ENCODE data around the gene SYT9. TPM values are rescaled to one million over a fixed set of nuclear protein-coding genes. Genes with fewer than 3 reads are reported as not detected.

The SYT9 gene
- total and polyA plus RNA-seq, 4 donors = 0.05 to 5.4 (median 2.6) TPM

DNA sequence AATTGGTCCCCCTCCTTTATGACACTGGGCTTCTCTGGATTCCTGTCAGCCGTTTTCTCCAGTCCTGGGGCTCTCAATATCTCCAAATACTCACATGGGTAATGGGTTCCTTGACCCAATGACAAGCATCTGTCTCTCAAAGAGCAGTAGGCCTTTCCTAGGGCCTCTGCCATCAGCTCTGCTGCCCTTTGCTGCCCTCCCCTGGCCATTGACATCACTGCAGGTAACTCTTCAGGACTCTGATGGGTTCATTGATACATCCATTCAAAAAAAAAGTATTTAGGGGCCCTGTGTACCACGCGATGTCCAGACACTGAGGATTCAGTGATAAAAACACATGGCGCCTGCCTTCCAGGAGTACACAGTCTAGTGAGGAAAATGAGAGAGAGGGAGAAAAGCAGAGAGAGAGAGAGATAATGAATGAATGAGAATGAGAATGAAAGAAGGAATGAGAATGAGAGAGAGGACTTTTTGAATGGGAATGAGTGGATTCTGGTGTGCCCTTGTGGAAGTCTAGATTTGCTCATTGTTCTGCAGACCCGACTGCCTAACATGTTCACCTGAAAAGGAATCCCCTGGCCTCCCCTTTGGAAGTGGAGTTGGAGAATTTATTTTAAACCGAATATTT lies 191.0 kb downstream of the SYT9 start:
- Histone ChIP-seq H3K36me3 (ENCODE audit: control insufficient read depth in 4 of 4, insufficient read depth in 3 of 4, low read depth in 1 of 4, low read length in 3 of 4) (peaks cover 0 to 2% (median 0%) of the 10 kb centered on the region in 4 donors), H3K9me3 (ENCODE audit: control insufficient read depth in 4 of 4, low read length in 3 of 4) (no peaks in the 10 kb centered on the region), H3K9ac (ENCODE audit: low read depth in 1 of 2, low read length in 2 of 2) (no peak overlapping the region), H3K27me3 (ENCODE audit: control insufficient read depth in 4 of 4, insufficient read depth in 4 of 4, low read length in 3 of 4) (no peaks in the 10 kb centered on the region), H3K4me3 (ENCODE audit: low read depth in 1 of 3, low read length in 3 of 3) (no peak overlapping the region), H3K27ac (ENCODE audit: low read depth in 1 of 2, low read length in 2 of 2) (no peak overlapping the region), H3K4me1 (ENCODE audit: control insufficient read depth in 4 of 4, insufficient read depth in 4 of 4, low read length in 3 of 4) (no peaks in the 10 kb centered on the region)
- WGBS = 27% methylated on average over 6 of the region's 6 CpGs
- peak; percentile 73 for DNase-seq (ENCODE audit: low spot score)
- TF ChIP-seq RAD21 (IDR thresholded peaks at IDR 0.05) = peak; percentile 95 to 96
- no peak for TF ChIP-seq FOXA1 (IDR thresholded peaks at IDR 0.05)
- TF ChIP-seq CTCF (IDR thresholded peaks at IDR 0.05; ENCODE audit: low read depth, low read length, missing input control) = peak; percentile 85

DNA sequence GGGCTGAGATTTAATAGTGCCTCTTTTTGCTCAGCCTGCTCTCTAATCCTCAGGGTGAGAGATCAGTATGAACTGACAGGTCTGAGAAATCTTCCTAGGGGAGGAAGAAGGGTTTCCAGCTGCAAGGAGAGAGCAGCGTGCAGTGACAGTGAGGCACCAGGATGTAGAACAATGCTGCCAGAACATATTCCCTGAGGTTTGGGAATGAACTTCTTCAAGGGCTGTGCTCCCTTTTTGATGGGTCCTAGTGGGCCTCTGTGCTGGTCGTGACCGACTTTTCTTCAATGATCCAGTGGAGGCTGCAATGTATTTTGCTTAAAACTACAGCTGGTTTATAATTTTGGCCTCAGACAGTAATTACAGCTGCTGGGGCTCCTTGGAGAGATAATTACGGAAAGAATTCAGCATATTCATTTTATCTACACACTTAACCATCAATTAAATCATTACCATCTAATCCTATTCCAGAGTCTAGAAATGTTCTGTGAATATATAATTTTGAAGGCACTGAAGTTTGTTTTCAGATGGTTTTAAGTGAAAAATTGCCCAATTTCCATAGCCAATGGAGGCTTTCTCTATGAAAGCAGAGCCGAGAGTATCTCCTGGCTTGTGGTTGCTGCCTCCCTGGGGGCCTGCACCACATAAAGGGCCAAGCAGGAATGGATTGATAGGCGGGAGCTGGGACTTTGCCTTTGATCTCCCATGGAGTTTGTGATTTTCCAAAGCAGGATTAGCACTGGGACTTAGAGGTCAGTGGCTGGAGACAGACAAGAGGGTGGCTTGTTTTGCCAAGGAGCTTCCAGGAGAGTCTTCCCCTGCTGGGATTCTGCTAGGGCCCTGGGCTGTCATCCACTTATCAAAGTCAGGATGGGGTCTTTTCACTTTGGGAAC lies 192.6 kb downstream of the SYT9 start:
- Histone ChIP-seq H3K27ac (ENCODE audit: low read depth in 1 of 2, low read length in 2 of 2) (no peak overlapping the region), H3K9me3 (ENCODE audit: control insufficient read depth in 4 of 4, low read length in 3 of 4) (no peaks in the 10 kb centered on the region), H3K4me1 (ENCODE audit: control insufficient read depth in 4 of 4, insufficient read depth in 4 of 4, low read length in 3 of 4) (no peaks in the 10 kb centered on the region), H3K9ac (ENCODE audit: low read depth in 1 of 2, low read length in 2 of 2) (no peak overlapping the region), H3K36me3 (ENCODE audit: control insufficient read depth in 4 of 4, insufficient read depth in 3 of 4, low read depth in 1 of 4, low read length in 3 of 4) (peaks cover 0 to 2% (median 0%) of the 10 kb centered on the region in 4 donors), H3K4me3 (ENCODE audit: low read depth in 1 of 3, low read length in 3 of 3) (no peak overlapping the region), H3K27me3 (ENCODE audit: control insufficient read depth in 4 of 4, insufficient read depth in 4 of 4, low read length in 3 of 4) (no peaks in the 10 kb centered on the region)
- WGBS = 85% methylated on average over 6 of the region's 6 CpGs
- DNase-seq (ENCODE audit: low spot score) = no peak
- TF ChIP-seq HNF4G (IDR thresholded peaks at IDR 0.05) = no peak
- TF ChIP-seq RAD21 (IDR thresholded peaks at IDR 0.05) = no peak
- no peak for TF ChIP-seq GABPA (IDR thresholded peaks at IDR 0.05 in 1 of 2, conservative IDR thresholded peaks at IDR 0.05 in 1 of 2)
- TF ChIP-seq TAF1 (conservative IDR thresholded peaks at IDR 0.05) = no peak
- TF ChIP-seq SP1 (IDR thresholded peaks at IDR 0.05) = no peak
- TF ChIP-seq MAX (IDR thresholded peaks at IDR 0.05) = no peak
- TF ChIP-seq NR2F2 (IDR thresholded peaks at IDR 0.05) = no peak

DNA sequence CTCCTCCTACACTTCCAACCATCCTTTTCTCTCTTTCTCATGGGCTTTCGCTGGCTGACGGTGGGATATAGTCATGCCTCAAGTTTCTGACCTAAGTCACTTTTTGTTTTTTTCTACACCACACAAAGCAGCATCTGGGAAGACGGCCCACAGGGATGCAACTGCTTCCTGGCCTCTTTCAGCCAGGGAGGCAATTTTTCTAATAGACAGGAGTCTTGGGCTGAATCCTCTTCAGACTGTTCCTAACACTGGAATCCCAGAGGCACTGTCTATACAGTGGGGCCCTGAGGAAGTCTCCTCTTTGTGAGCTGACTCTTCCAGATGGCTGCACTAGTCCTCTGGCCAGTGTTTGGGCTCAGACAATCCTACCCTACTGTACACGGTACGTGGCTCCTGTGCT lies 193.9 kb downstream of the SYT9 start:
- H3K36me3 ChIP-seq (ENCODE audit: control insufficient read depth in 4 of 4, insufficient read depth in 3 of 4, low read depth in 1 of 4, low read length in 3 of 4) = peaks cover 0 to 2% (median 0%) of the 10 kb centered on the region in 4 donors
- no peak for DNase-seq (ENCODE audit: low spot score)
- 94% methylated on average over 5 of the region's 5 CpGs for WGBS

More for the DNA sequence above, 193.9 kb downstream of the SYT9 start:
- H3K4me1 ChIP-seq (ENCODE audit: control insufficient read depth in 4 of 4, insufficient read depth in 4 of 4, low read length in 3 of 4) = no peaks in the 10 kb centered on the region
- no peak overlapping the region for H3K4me3 ChIP-seq (ENCODE audit: low read depth in 1 of 3, low read length in 3 of 3)
- no peaks in the 10 kb centered on the region for H3K9me3 ChIP-seq (ENCODE audit: control insufficient read depth in 4 of 4, low read length in 3 of 4)
- no peaks in the 10 kb centered on the region for H3K27me3 ChIP-seq (ENCODE audit: control insufficient read depth in 4 of 4, insufficient read depth in 4 of 4, low read length in 3 of 4)
- no peak overlapping the region for H3K9ac ChIP-seq (ENCODE audit: low read depth in 1 of 2, low read length in 2 of 2)
- no peak overlapping the region for H3K27ac ChIP-seq (ENCODE audit: low read depth in 1 of 2, low read length in 2 of 2)
- TF ChIP-seq JUND (IDR thresholded peaks at IDR 0.05) (no peak), RXRA (IDR thresholded peaks at IDR 0.05) (no peak), YY1 (IDR thresholded peaks at IDR 0.05) (no peak), SP1 (IDR thresholded peaks at IDR 0.05) (no peak), ZBTB33 (IDR thresholded peaks at IDR 0.05) (no peak), GABPA (IDR thresholded peaks at IDR 0.05 in 1 of 2, conservative IDR thresholded peaks at IDR 0.05 in 1 of 2) (no peak), ATF3 (IDR thresholded peaks at IDR 0.05) (no peak), MAX (IDR thresholded peaks at IDR 0.05) (no peak)

All from liver (tissue), 9 donors.